ENCODE data around the gene ABI3BP.

Gene ABI3BP

DNA sequence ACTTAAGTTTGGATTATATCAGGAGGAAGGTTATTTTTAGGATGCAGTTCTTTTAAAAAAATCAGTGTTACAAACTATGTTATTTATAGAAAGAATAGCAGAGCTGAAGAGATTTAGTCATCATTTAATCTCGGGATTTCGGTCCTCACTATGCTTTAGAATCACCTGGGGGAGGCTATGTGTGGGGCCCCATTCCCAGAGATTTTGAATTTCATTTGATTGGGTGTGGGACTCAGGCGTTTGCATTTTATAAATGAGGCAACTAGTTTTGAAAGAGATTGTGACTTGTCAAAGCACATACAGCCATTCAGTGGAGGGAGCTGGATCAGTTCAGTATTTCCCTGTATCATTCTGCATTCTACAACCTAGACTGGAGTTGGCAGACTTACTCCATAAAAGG is 247.1 kb downstream of the ABI3BP start:
- H3F3A ChIP-seq (ENCODE audit: low read depth) = no peaks in the 10 kb centered on the region
- no peak overlapping the region for H3K4me2 ChIP-seq (ENCODE audit: low read depth, low read length, poor library complexity, severe bottlenecking)
- H3K9me3 ChIP-seq (ENCODE audit: insufficient read depth, low read depth, low read length) = no peaks in the 10 kb centered on the region
- no peaks in the 10 kb centered on the region for H3K27me3 ChIP-seq (ENCODE audit: insufficient read depth, low read length, poor library complexity, severe bottlenecking)
- H3K4me1 ChIP-seq (ENCODE audit: insufficient read depth, low read length, poor library complexity, severe bottlenecking) = no peaks in the 10 kb centered on the region
- peaks cover 3% of the 10 kb centered on the region for H4K20me1 ChIP-seq (ENCODE audit: insufficient read depth, low read length, poor library complexity, severe bottlenecking)
- no peak overlapping the region for H3K9ac ChIP-seq (ENCODE audit: low read depth, low read length, poor library complexity, severe bottlenecking)
- H3K9me2 ChIP-seq (replicated peaks; ENCODE audit: low read depth, low read length) = no peaks in the 10 kb centered on the region
- H3K36me3 ChIP-seq (ENCODE audit: insufficient read depth, low read length) = peaks cover 96% of the 10 kb centered on the region
- H2AFZ ChIP-seq (ENCODE audit: low read length) = no peak overlapping the region
- H3K79me2 ChIP-seq (ENCODE audit: insufficient read depth, low read length) = no peaks in the 10 kb centered on the region
- TF ChIP-seq, protein P1, sequence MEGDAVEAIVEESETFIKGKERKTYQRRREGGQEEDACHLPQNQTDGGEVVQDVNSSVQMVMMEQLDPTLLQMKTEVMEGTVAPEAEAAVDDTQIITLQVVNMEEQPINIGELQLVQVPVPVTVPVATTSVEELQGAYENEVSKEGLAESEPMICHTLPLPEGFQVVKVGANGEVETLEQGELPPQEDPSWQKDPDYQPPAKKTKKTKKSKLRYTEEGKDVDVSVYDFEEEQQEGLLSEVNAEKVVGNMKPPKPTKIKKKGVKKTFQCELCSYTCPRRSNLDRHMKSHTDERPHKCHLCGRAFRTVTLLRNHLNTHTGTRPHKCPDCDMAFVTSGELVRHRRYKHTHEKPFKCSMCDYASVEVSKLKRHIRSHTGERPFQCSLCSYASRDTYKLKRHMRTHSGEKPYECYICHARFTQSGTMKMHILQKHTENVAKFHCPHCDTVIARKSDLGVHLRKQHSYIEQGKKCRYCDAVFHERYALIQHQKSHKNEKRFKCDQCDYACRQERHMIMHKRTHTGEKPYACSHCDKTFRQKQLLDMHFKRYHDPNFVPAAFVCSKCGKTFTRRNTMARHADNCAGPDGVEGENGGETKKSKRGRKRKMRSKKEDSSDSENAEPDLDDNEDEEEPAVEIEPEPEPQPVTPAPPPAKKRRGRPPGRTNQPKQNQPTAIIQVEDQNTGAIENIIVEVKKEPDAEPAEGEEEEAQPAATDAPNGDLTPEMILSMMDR (conservative IDR thresholded peaks at IDR 0.05; ENCODE audit: low read length) = no peak
- TF ChIP-seq EZH2phosphoT487 (IDR thresholded peaks at IDR 0.05; ENCODE audit: borderline replicate concordance) = no peak
- no peak overlapping the region for H3K4me3 ChIP-seq (ENCODE audit: low read length, poor library complexity, severe bottlenecking)

DNA sequence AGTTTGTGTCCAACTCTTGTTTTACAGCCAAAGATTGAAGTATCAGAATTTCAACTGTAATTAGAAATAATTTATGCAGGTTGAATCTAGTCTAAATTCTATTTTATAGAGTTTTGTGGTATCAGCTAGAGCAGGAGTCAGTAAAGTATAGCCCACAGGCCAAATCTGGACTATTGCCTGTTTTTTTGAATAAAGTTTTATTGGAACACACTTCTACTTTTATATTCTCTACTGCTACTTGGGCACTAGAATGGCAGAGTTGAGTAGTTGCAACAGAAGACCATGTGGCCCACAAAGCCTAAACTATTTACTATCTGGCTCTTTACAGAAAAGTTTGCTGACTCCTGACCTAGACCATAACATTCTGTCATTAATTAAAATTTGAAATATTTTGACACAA is 247.6 kb downstream of the ABI3BP start:
- H2AFZ ChIP-seq (ENCODE audit: low read length) = no peak overlapping the region
- no peaks in the 10 kb centered on the region for H3K27me3 ChIP-seq (ENCODE audit: insufficient read depth, low read length, poor library complexity, severe bottlenecking)
- peaks cover 96% of the 10 kb centered on the region for H3K36me3 ChIP-seq (ENCODE audit: insufficient read depth, low read length)
- no peaks in the 10 kb centered on the region for H3F3A ChIP-seq (ENCODE audit: low read depth)
- H3K4me2 ChIP-seq (ENCODE audit: low read depth, low read length, poor library complexity, severe bottlenecking) = no peak overlapping the region
- H4K20me1 ChIP-seq (ENCODE audit: insufficient read depth, low read length, poor library complexity, severe bottlenecking) = peaks cover 3% of the 10 kb centered on the region
- no peaks in the 10 kb centered on the region for H3K79me2 ChIP-seq (ENCODE audit: insufficient read depth, low read length)
- no peak overlapping the region for H3K4me3 ChIP-seq (ENCODE audit: low read length, poor library complexity, severe bottlenecking)
- H3K9me3 ChIP-seq (ENCODE audit: insufficient read depth, low read depth, low read length) = no peaks in the 10 kb centered on the region
- no peak overlapping the region for H3K9ac ChIP-seq (ENCODE audit: low read depth, low read length, poor library complexity, severe bottlenecking)
- H3K4me1 ChIP-seq (ENCODE audit: insufficient read depth, low read length, poor library complexity, severe bottlenecking) = no peaks in the 10 kb centered on the region
- TF ChIP-seq, protein P1 (conservative IDR thresholded peaks at IDR 0.05; ENCODE audit: low read length) = no peak
- no peak for TF ChIP-seq EZH2phosphoT487 (IDR thresholded peaks at IDR 0.05; ENCODE audit: borderline replicate concordance)
- no peaks in the 10 kb centered on the region for H3K9me2 ChIP-seq (replicated peaks; ENCODE audit: low read depth, low read length)

DNA sequence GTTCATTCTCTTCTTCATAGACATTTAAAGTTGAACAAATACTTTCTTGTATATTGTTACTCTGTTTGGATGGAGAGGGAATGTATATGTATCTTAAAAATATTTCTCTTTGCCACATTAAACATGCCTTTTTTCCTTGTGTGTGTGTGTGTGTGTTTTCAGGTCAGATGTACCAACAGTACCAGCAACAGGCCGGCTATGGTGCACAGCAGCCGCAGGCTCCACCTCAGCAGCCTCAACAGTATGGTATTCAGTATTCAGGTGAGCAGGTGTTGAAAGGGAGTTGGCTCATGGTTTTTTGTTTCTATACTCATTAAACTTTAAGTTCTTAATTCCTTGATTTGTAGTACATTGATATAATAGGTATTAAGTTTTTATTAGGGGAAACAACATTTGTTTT is 248.6 kb downstream of the ABI3BP start:
- H2AFZ ChIP-seq (ENCODE audit: low read length) = no peak overlapping the region
- no peak overlapping the region for H3K4me3 ChIP-seq (ENCODE audit: low read length, poor library complexity, severe bottlenecking)
- H3K4me2 ChIP-seq (ENCODE audit: low read depth, low read length, poor library complexity, severe bottlenecking) = no peak overlapping the region
- H3K27me3 ChIP-seq (ENCODE audit: insufficient read depth, low read length, poor library complexity, severe bottlenecking) = no peaks in the 10 kb centered on the region
- no peaks in the 10 kb centered on the region for H3K9me3 ChIP-seq (ENCODE audit: insufficient read depth, low read depth, low read length)
- no peak for TF ChIP-seq EZH2phosphoT487 (IDR thresholded peaks at IDR 0.05; ENCODE audit: borderline replicate concordance)
- TF ChIP-seq, protein P1 (conservative IDR thresholded peaks at IDR 0.05; ENCODE audit: low read length) = no peak
- H3K9me2 ChIP-seq (replicated peaks; ENCODE audit: low read depth, low read length) = no peaks in the 10 kb centered on the region
- no peaks in the 10 kb centered on the region for H3K4me1 ChIP-seq (ENCODE audit: insufficient read depth, low read length, poor library complexity, severe bottlenecking)
- H3F3A ChIP-seq (ENCODE audit: low read depth) = no peaks in the 10 kb centered on the region
- no peaks in the 10 kb centered on the region for H3K79me2 ChIP-seq (ENCODE audit: insufficient read depth, low read length)
- peaks cover 3% of the 10 kb centered on the region for H4K20me1 ChIP-seq (ENCODE audit: insufficient read depth, low read length, poor library complexity, severe bottlenecking)
- H3K9ac ChIP-seq (ENCODE audit: low read depth, low read length, poor library complexity, severe bottlenecking) = no peak overlapping the region
- peaks cover 96% of the 10 kb centered on the region for H3K36me3 ChIP-seq (ENCODE audit: insufficient read depth, low read length)

Data from Loucy (cell line).